GM13977 (cell line): ENCODE measurements around the gene MEF2C.

Experiments
- DNase-seq: peaks from one replicate; pipeline ENCODE4 v3.0.0; 2012; ENCODE audit warnings: low spot score
- in situ Hi-C: fragments of 300-500 bp; cut with MboI; formaldehyde crosslinking; loops from one replicate; pipeline ENCODE4 v1.12.0; 2022; ENCODE audit warnings: low sequenced_read_pairs, low pct_unique_long_range_greater_than_20kb, mixed read lengths, inconsistent platforms; ENCODE audit not compliant: unreplicated experiment
- TF ChIP-seq, protein P1 (sequence below): IDR thresholded peaks from 2 replicates; pipeline ENCODE4 v1.5.1; 2012; ENCODE audit warnings: mild to moderate bottlenecking, control low read depth; ENCODE audit not compliant: insufficient read depth; ENCODE audit errors: extremely low read depth, missing control alignments

Gene MEF2C

DNA sequence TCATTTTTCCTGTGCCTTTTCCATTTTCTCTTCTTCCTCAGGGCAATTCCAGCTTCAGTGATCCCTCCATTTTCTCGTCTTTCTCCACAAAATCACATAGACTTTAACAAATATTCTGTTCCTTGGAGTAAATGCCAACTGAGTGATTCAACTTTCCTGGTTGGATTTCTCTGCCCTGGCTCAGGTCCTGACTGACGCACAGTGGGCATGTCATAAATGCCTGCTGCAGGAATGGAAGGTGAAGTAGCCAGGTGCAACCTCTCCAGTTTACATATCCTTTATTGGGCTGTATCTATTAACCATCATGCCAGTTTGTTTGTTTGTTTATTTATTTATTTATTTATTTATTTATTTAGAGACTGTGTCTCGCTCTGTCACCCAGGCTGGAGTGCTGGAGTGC is 95.1 kb downstream of the MEF2C start:
- no peak for DNase-seq
- in situ Hi-C loops, result no loop called here
- TF ChIP-seq, protein P1, sequence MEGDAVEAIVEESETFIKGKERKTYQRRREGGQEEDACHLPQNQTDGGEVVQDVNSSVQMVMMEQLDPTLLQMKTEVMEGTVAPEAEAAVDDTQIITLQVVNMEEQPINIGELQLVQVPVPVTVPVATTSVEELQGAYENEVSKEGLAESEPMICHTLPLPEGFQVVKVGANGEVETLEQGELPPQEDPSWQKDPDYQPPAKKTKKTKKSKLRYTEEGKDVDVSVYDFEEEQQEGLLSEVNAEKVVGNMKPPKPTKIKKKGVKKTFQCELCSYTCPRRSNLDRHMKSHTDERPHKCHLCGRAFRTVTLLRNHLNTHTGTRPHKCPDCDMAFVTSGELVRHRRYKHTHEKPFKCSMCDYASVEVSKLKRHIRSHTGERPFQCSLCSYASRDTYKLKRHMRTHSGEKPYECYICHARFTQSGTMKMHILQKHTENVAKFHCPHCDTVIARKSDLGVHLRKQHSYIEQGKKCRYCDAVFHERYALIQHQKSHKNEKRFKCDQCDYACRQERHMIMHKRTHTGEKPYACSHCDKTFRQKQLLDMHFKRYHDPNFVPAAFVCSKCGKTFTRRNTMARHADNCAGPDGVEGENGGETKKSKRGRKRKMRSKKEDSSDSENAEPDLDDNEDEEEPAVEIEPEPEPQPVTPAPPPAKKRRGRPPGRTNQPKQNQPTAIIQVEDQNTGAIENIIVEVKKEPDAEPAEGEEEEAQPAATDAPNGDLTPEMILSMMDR, result no peak

DNA sequence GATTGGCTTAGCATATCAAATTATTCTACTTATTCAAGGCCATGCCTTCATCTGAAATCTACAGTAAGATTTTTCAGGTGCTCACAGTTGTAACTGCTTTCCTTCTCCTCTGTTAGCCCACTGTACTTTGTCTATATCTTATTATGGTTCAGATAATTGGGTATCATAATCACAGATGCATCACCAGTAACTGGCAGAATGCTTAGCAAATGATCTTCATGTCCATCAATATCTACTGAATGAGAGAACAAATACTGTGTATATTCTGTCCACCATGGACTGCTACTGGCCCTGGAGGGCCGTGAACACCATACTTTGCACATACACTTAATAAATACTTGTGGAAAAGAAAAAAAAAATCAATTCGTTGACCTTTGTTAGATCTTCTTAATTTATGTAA is 96.2 kb downstream of the MEF2C start:
- in situ Hi-C loops, result no loop called here
- DNase-seq, result no peak

DNA sequence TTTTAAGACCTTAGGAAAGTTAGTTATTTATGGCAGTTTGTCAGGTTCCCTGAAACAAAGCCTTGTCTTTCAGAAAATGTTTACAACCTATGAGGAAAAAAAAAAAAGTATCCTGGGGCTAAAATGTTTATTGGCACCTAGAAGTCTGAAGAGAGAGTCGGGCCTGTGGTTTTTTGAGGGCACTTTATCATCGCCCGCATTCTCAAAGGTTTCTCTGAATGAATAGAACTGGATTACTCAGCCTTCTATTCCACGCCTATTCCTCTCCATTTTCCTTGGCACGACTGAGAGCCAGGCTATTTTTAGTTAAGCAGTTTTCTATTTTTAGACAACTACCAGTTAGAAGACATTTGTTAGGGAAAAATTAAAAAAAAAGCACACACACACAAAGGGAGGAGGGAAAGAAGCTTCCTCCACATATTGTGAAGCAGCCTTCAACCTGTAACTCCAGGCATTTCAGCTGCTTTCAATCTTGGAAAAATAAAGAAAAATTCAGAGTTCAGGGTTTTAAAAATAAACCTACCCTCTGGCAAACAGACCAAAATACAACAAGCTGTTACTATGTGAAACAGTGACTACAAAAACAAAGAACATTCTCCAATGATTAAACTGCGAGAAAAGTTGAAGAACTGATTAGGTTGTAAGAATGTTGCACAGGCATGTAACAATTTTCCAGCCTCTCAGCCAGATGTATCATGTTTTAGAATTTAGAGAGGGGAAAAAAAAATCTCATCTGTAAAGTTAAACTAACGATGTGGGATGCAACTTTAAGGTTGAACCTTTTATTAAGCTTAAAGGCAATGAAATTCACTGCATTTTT is 97.0 kb downstream of the MEF2C start:
- DNase-seq, result no peak
- in situ Hi-C loops, result no loop called here
- TF ChIP-seq, protein P1, result no peak

More for the DNA sequence above, 96.2 kb downstream of the MEF2C start:
- TF ChIP-seq, protein P1, result no peak

DNA sequence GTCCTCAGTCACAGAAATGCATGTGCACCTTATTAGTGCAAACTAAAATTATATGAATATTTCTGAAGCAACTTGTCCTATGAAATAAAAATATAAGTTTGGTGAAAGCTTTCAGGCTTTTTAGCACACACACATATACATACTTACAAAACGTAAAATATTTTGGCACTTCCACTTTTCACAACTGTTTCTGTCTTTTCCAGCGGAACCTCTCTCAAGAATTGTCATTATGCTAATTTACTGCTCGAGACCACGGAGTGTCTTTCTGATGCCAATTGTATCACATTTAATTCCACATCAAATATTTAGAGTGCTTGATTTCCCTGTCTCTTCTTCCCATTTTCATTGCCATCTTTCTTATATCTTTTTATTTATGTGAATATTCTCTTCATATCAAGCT is 100.4 kb downstream of the MEF2C start:
- no peak for DNase-seq
- in situ Hi-C loops, result no loop called here
- TF ChIP-seq, protein P1, result no peak

DNA sequence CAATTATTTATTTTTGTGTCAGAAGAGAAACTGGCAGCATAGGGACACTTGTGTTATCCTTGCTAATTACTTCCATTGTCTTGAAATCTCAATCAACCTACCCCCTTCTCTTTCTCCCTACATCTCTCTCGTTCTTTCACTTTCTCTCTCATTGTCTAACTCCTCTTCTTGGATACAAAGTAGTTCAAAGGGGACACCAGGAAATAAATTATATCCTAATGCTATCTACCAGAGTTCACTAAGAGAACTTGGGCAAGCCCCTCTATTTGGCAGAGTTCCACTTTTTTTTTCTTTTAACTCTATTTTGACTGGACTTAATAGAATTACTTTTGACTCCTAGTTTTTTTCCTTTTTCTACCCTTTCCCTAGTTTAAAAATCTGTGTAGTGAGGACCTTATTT is 102.2 kb downstream of the MEF2C start:
- DNase-seq, result no peak
- in situ Hi-C loops, result no loop called here
- TF ChIP-seq, protein P1, result no peak

DNA sequence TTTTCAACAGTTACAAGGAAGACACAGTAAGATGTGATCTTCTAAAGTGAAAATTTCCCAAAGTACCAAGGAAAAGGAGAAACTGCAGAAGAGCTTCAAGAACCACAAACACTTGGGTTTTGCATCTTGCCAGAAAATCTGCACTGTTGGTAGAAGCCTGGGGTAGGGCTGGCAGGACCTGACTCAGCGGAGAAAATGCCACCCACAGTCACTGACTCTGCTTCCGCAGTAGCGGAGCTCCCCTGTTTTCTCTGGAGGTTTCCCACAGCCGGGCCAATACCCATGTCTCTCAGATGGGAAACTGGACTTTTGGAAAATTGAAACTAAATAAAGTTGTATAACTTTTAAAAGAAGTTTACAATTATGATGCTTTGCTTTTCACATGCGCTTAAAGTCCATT is 104.2 kb downstream of the MEF2C start:
- no peak for DNase-seq
- in situ Hi-C loops, result no loop called here
- TF ChIP-seq, protein P1, result no peak

DNA sequence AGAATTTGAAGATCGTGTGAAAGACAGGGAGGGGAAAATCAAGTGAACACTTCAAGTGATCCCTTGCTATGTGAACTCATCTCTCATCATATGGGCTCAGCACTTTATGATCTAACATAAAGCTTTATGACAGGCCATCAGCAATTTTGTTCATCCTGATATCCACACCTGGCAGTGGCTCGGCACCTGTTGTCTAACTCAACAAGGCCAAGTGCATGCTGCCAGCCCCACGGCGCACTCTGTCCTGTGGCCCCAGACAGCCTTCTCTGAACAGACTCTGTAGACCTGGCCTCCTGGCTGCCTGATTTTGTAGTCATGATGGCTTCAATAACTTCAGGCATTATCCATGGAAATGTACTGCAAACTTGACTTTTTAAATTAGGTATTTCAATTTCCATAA is 106.3 kb downstream of the MEF2C start:
- TF ChIP-seq, protein P1, result no peak
- no peak for DNase-seq

More for the DNA sequence above, 106.3 kb downstream of the MEF2C start:
- in situ Hi-C loops, result no loop called here
